H9 (cell line): ENCODE measurements around the gene UNC5A. TPM values are rescaled to one million over a fixed set of nuclear protein-coding genes. Genes with fewer than 3 reads are reported as not detected.
A peak's percentile ranks its signal among the peaks of the same experiment; 100 is the strongest.

Experiments used
- DNase-seq: peaks from one replicate; pipeline ENCODE4 v3.0.0-alpha.2; 2017
- H2AFZ ChIP-seq: one replicate; pipeline ENCODE4 v1.6.1; 2013; ENCODE audit warnings: mild to moderate bottlenecking, low read length, control low read depth, moderate library complexity
- H2AK5ac ChIP-seq: 2 replicates; pipeline ENCODE4 v1.6.1; 2013; ENCODE audit warnings: low read length, control low read depth, mixed read lengths; ENCODE audit not compliant: insufficient read length
- H2BK120ac ChIP-seq: one replicate; pipeline ENCODE4 v1.6.1; 2013; ENCODE audit warnings: low read depth, mild to moderate bottlenecking, low read length, control low read depth, inconsistent platforms; ENCODE audit not compliant: poor library complexity, severe bottlenecking
- H2BK12ac ChIP-seq: 2 replicates; pipeline ENCODE4 v1.6.1; 2013; ENCODE audit warnings: low read length, control low read depth, mixed read lengths, low read depth; ENCODE audit not compliant: insufficient read length
- H2BK15ac ChIP-seq: 2 replicates; pipeline ENCODE4 v1.6.1; 2013; ENCODE audit warnings: low read depth, low read length, control low read depth
- H2BK20ac ChIP-seq: one replicate; pipeline ENCODE4 v1.6.1; 2013; ENCODE audit warnings: low read depth, mild to moderate bottlenecking, low read length, control low read depth, inconsistent platforms; ENCODE audit not compliant: poor library complexity, severe bottlenecking
- H2BK5ac ChIP-seq: 2 replicates; pipeline ENCODE4 v1.6.1; 2013; ENCODE audit warnings: low read length, control low read depth, mixed read lengths; ENCODE audit not compliant: insufficient read length
- H3K14ac ChIP-seq: 2 replicates; pipeline ENCODE4 v1.6.1; 2013; ENCODE audit warnings: low read length, control low read depth; ENCODE audit not compliant: insufficient read depth
- H3K18ac ChIP-seq: 2 replicates; pipeline ENCODE4 v1.6.1; 2013; ENCODE audit warnings: low read depth, mild to moderate bottlenecking, mixed read lengths, low read length, control low read depth; ENCODE audit not compliant: insufficient read length
- H3K23ac ChIP-seq: 2 replicates; pipeline ENCODE4 v1.6.1; 2013; ENCODE audit warnings: low read length, control low read depth, mixed read lengths, low read depth; ENCODE audit not compliant: insufficient read length
- H3K23me2 ChIP-seq: 2 replicates; pipeline ENCODE4 v1.6.1; 2013; ENCODE audit warnings: low read depth, mild to moderate bottlenecking, mixed read lengths, low read length, control low read depth; ENCODE audit not compliant: insufficient read length, poor library complexity, severe bottlenecking
- H3K27ac ChIP-seq: 2 replicates; pipeline ENCODE4 v1.5.1; 2013; ENCODE audit warnings: low read length, control low read depth, mixed read lengths, low read depth; ENCODE audit not compliant: insufficient read length
- H3K27me3 ChIP-seq: 2 replicates; pipeline ENCODE4 v1.6.1; 2013; ENCODE audit warnings: low read length, control low read depth, inconsistent platforms; ENCODE audit not compliant: insufficient read depth
- H3K4ac ChIP-seq: 2 replicates; pipeline ENCODE4 v1.6.1; 2013; ENCODE audit warnings: low read depth, mild to moderate bottlenecking, control low read depth, inconsistent platforms, low read length, moderate library complexity
- H3K4me1 ChIP-seq: 2 replicates; pipeline ENCODE4 v1.6.1; 2013; ENCODE audit warnings: low read length, control low read depth, inconsistent platforms; ENCODE audit not compliant: insufficient read depth
- H3K4me2 ChIP-seq: 2 replicates; pipeline ENCODE4 v1.6.1; 2013; ENCODE audit warnings: low read length, control low read depth, mixed read lengths; ENCODE audit not compliant: insufficient read length, insufficient read depth
- H3K56ac ChIP-seq: 2 replicates; pipeline ENCODE4 v1.6.1; 2013; ENCODE audit warnings: low read depth, mild to moderate bottlenecking, mixed read lengths, low read length, control low read depth; ENCODE audit not compliant: insufficient read length
- H3K79me1 ChIP-seq: 2 replicates; pipeline ENCODE4 v1.6.1; 2013; ENCODE audit warnings: low read depth, mild to moderate bottlenecking, moderate library complexity, low read length, control low read depth, inconsistent platforms; ENCODE audit not compliant: insufficient read depth, poor library complexity, severe bottlenecking
- H3K79me2 ChIP-seq: 2 replicates; pipeline ENCODE4 v1.6.1; 2013; ENCODE audit warnings: low read length, control low read depth, inconsistent platforms; ENCODE audit not compliant: insufficient read depth
- H3K9ac ChIP-seq: 2 replicates; pipeline ENCODE4 v1.6.1; 2013; ENCODE audit warnings: low read length, control low read depth, mixed read lengths; ENCODE audit not compliant: insufficient read length; ENCODE audit errors: extremely low read depth
- H3K9me3 ChIP-seq: one replicate; pipeline ENCODE4 v1.6.1; 2013; ENCODE audit warnings: low read depth, low read length, inconsistent platforms; ENCODE audit not compliant: control insufficient read depth
- H3T11ph ChIP-seq: one replicate; pipeline ENCODE4 v1.6.1; 2013; ENCODE audit warnings: mild to moderate bottlenecking, low read length, control low read depth, inconsistent platforms
- H4K20me1 ChIP-seq: one replicate; pipeline ENCODE4 v1.6.1; 2013; ENCODE audit not compliant: control insufficient read depth, insufficient read length, insufficient read depth
- H4K5ac ChIP-seq: 2 replicates; pipeline ENCODE4 v1.6.1; 2013; ENCODE audit warnings: low read depth, mild to moderate bottlenecking, mixed read lengths, low read length, control low read depth; ENCODE audit not compliant: insufficient read length
- H4K8ac ChIP-seq: replicated peaks from 2 replicates; pipeline ENCODE4 v1.6.1; 2013; ENCODE audit warnings: low read length, control low read depth, mixed read lengths, low read depth; ENCODE audit not compliant: insufficient read length
- H4K91ac ChIP-seq: 2 replicates; pipeline ENCODE4 v1.6.1; 2013; ENCODE audit warnings: low read depth, mild to moderate bottlenecking, moderate library complexity, mixed read lengths, low read length, control low read depth; ENCODE audit not compliant: insufficient read length
- H3K27ac Mint-ChIP-seq, 3 experiments: 2 replicates in 2 of 3; 3 replicates in 1 of 3; pipeline ENCODE4 v1.8.0; 2020 to 2021; ENCODE audit warnings: mixed read lengths in 3 of 3, mild to moderate bottlenecking in 1 of 3, moderate library complexity in 1 of 3
- H3K27me3 Mint-ChIP-seq: 2 replicates; pipeline ENCODE4 v1.8.0; 2021; ENCODE audit warnings: low read depth, mild to moderate bottlenecking, moderate library complexity, mixed read lengths
- H3K36me3 Mint-ChIP-seq, 3 experiments: 2 replicates in 2 of 3; 3 replicates in 1 of 3; pipeline ENCODE4 v1.8.0; 2020 to 2021; ENCODE audit warnings: low read depth in 3 of 3, mixed read lengths in 3 of 3; ENCODE audit not compliant: insufficient read depth in 1 of 3
- H3K4me1 Mint-ChIP-seq, 2 experiments: 2 replicates each; pipeline ENCODE4 v1.8.0; 2020; ENCODE audit warnings: mixed read lengths in 2 of 2
- H3K4me3 Mint-ChIP-seq, 2 experiments: 2 replicates in 1 of 2; 3 replicates in 1 of 2; pipeline ENCODE4 v1.8.0; 2020 to 2021; ENCODE audit warnings: mild to moderate bottlenecking in 2 of 2, mixed read lengths in 2 of 2, moderate library complexity in 1 of 2
- H3K9me3 Mint-ChIP-seq, 2 experiments: 2 replicates in 1 of 2; 3 replicates in 1 of 2; pipeline ENCODE4 v1.8.0; 2020; ENCODE audit warnings: mild to moderate bottlenecking in 2 of 2, mixed read lengths in 2 of 2, moderate library complexity in 1 of 2
- CTCF ChIP-seq: fragments of 200-600 bp; sonication (generic); conservative IDR thresholded peaks from 3 replicates; pipeline ENCODE4 v1.8.0; 2021; ENCODE audit warnings: antibody characterized with exemption, mild to moderate bottlenecking
- WGBS: extraction: QIAGEN DNeasy Blood & Tissue Kit; methylation state at CpG from one replicate; pipeline ENCODE4 v1.1.7; 2013; ENCODE audit warnings: missing lambda C conversion rate, low lambda C conversion rate, mixed read lengths; ENCODE audit not compliant: insufficient read length; ENCODE audit errors: extremely low coverage; 5-methylcytosine and 5-hydroxymethylcytosine counted together
- total RNA-seq: library from RNA; stranded (reverse); gene quantifications from 2 replicates; pipeline ENCODE4 v1.2.1, GENCODE V29; 2021

The UNC5A gene
- total RNA-seq, 1 experiment from 2014 or later: 4.4 TPM

- Histone ChIP-seq H3K14ac (no peak overlapping the region), H4K8ac (no peak overlapping the region), H4K20me1 (no peaks in the 10 kb centered on the region), H2BK12ac (no peak overlapping the region), H3K79me2 (no peaks in the 10 kb centered on the region), H2BK5ac (no peak overlapping the region), H2BK15ac (no peak overlapping the region), H3K9me3 (no peaks in the 10 kb centered on the region), H3K4me1 (no peaks in the 10 kb centered on the region), H3K4me2 (no peak overlapping the region), H3K27ac (no peak overlapping the region), H3K9ac (no peak overlapping the region), H3K79me1 (no peaks in the 10 kb centered on the region), H2BK120ac (no peak overlapping the region), H3K4ac (no peak overlapping the region), H3K18ac (no peak overlapping the region), H3T11ph (no peak overlapping the region), H2AK5ac (no peak overlapping the region), H4K91ac (no peak overlapping the region), H3K23ac (no peak overlapping the region), H2AFZ (no peak overlapping the region), H2BK20ac (no peak overlapping the region), H3K23me2 (no peaks in the 10 kb centered on the region), H3K27me3 (no peaks in the 10 kb centered on the region), H3K56ac (no peak overlapping the region), H4K5ac (no peak overlapping the region)
- H3K27ac Mint-ChIP-seq: peak overlapping the region in 1 of 3 experiments; percentile 46; a peak in 1 of 7 replicates
- DNase-seq: no peak
- WGBS: no CpG with 5 or more reads among the region's 2 CpGs
- H3K4me1 Mint-ChIP-seq: peaks cover 5 to 7% of the 10 kb centered on the region in 2 experiments
- H3K9me3 Mint-ChIP-seq: no peaks in the 10 kb centered on the region
- peaks cover 6 to 27% (median 26%) of the 10 kb centered on the region in 3 experiments for H3K36me3 Mint-ChIP-seq
- no peak overlapping the region for H3K4me3 Mint-ChIP-seq
- no peak for TF ChIP-seq CTCF
- H3K27me3 Mint-ChIP-seq: no peaks in the 10 kb centered on the region
Observed at GRCh38 chr5:176912115-176912514, 101.8 kb downstream of the UNC5A start.
